ENCODE results near the gene ZNF514. TPM values are rescaled to one million over a fixed set of nuclear protein-coding genes. Genes with fewer than 3 reads are reported as not detected.

ZNF514 gene
- total RNA-seq, 1 experiment from 2014 or later = 12.9 TPM

GRCh38 chr2:95110395-95110794, 49.3 kb downstream of the ZNF514 start:
- no peaks in the 10 kb centered on the region for H3K27me3 Mint-ChIP-seq (ENCODE audit: low read depth)
- Histone ChIP-seq H2AFZ (ENCODE audit: low read length) (no peak overlapping the region), H2BK120ac (ENCODE audit: low read depth, low read length, poor library complexity, severe bottlenecking) (no peak overlapping the region), H3K4ac (ENCODE audit: low read depth, low read length) (no peak overlapping the region), H3K9me3 (ENCODE audit: control insufficient read depth, low read depth, low read length) (no peaks in the 10 kb centered on the region), H3K4me1 (ENCODE audit: insufficient read depth, low read length) (no peaks in the 10 kb centered on the region), H3K27ac (ENCODE audit: insufficient read length, low read depth, low read length) (no peak overlapping the region), H4K5ac (ENCODE audit: insufficient read length, low read depth, low read length) (no peak overlapping the region), H4K91ac (ENCODE audit: insufficient read length, low read depth, low read length) (no peak overlapping the region), H3K79me2 (ENCODE audit: insufficient read depth, low read length) (no peaks in the 10 kb centered on the region), H3K4me2 (ENCODE audit: insufficient read depth, insufficient read length, low read length) (no peak overlapping the region), H3K14ac (ENCODE audit: insufficient read depth, low read length) (no peak overlapping the region), H3K23ac (ENCODE audit: insufficient read length, low read depth, low read length) (no peak overlapping the region), H3K79me1 (ENCODE audit: insufficient read depth, low read depth, low read length, poor library complexity, severe bottlenecking) (peaks cover 2% of the 10 kb centered on the region), H3K18ac (ENCODE audit: insufficient read length, low read depth, low read length) (no peak overlapping the region), H2AK5ac (ENCODE audit: insufficient read length, low read length) (no peak overlapping the region), H2BK20ac (ENCODE audit: low read depth, low read length, poor library complexity, severe bottlenecking) (no peak overlapping the region), H3T11ph (ENCODE audit: low read length) (no peak overlapping the region), H4K8ac (replicated peaks; ENCODE audit: insufficient read length, low read depth, low read length) (no peak overlapping the region), H2BK5ac (ENCODE audit: insufficient read length, low read length) (no peak overlapping the region), H3K23me2 (ENCODE audit: insufficient read length, low read depth, low read length, poor library complexity, severe bottlenecking) (no peaks in the 10 kb centered on the region), H3K9ac (ENCODE audit: extremely low read depth, insufficient read length, low read length) (no peak overlapping the region), H2BK12ac (ENCODE audit: insufficient read length, low read depth, low read length) (no peak overlapping the region), H2BK15ac (ENCODE audit: low read depth, low read length) (no peak overlapping the region), H3K27me3 (ENCODE audit: insufficient read depth, low read length) (no peaks in the 10 kb centered on the region), H3K56ac (ENCODE audit: insufficient read length, low read depth, low read length) (no peak overlapping the region), H4K20me1 (ENCODE audit: control insufficient read depth, insufficient read depth, insufficient read length) (no peaks in the 10 kb centered on the region)
- peaks cover 39 to 79% (median 64%) of the 10 kb centered on the region in 3 experiments; a peak in 6 of 7 replicates for H3K36me3 Mint-ChIP-seq (ENCODE audit: insufficient read depth in 1 of 3, low read depth in 3 of 3)
- no peak overlapping the region for H3K27ac Mint-ChIP-seq
- TF ChIP-seq CTCF (conservative IDR thresholded peaks at IDR 0.05) = no peak
- H3K4me1 Mint-ChIP-seq = no peaks in the 10 kb centered on the region
- no peak for DNase-seq
- no peaks in the 10 kb centered on the region for H3K9me3 Mint-ChIP-seq
- no peak overlapping the region for H3K4me3 Mint-ChIP-seq
